Anterior cingulate cortex (tissue), 58 donors: ENCODE measurements around the gene PLLP.

Experiments used
- DNase-seq, 58 donors: peaks; one replicate each; lab custom pipeline; 2025; lab: John Stamatoyannopoulos, UW

The PLLP gene

DNA sequence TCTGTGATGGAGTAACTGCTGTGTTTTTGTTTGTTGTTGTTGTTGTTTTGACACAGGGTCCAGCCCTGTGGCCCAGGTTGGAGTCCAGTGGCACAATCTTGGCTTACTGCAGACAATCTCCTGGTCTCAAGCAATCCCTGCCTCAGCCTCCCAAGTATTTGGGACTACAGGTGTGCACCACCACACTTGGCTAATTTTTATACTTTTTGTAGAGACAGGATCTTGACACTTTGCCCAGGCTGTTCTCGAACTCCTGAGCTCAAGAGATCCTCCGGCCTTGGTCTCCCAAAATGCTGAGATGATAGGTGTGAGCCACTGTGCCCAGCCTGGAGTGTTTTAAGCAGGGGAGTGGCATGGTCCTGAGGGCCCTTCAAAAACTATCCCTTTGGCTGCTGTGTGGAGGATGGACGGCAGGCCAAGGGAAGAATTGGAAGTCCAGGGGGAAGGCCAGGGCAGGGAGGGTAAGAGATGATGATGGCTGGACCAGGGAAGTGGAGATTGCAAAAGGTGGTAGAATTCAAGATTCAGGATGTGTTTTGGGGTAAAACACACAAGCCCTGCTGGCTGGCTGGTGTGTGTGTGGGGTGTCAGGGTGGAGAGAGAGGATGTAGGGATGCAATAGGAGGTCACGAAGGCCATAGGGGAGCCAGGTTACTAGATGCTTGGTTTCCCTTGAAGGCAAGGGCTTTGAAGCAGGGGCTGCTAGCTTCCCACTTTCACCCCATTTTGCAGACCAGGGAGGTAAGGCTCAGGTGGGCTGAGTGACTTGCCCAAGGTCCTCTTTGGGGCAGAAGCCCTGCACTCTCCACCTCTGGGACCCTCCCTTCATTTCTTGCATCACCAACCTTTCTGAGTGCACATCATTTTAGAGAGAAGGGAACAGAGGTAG lies 18.8 kb upstream of the PLLP start:
- no peak for DNase-seq

DNA sequence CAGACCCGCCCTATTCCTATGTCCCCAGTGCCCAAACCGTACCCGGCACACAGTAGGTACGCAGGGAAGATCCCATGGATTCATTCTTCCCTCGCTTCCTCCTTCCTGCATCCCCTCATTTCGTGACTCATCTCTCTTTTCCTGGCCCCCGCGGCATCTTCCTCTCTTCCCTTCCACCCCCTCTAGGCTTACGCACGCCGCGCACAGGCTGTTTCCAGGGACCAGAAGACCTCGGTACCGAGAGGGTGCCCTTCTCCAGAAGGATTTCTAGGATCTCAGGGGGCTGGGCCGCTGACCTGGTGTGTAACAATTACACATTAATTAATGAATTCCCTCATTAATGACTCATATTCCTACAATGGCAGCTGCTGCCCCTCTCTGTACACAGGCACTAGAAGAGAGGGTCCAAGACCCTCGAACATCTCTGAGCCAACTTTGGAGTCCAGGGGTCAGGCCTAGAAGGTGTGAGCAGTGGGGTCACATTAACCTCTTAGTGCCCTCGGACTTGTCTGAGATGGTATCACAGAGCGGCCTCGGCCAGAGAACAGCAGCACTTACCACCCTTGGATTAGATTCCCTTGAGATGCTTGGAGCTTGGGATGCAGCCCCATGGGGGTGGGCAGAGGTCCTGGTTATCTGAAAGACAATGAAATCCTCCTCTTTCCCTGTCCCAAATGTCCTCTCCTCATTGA lies 16.8 kb upstream of the PLLP start:
- DNase-seq = peak in 23 of 58 donors; percentile 28 to 73 (median 46)

DNA sequence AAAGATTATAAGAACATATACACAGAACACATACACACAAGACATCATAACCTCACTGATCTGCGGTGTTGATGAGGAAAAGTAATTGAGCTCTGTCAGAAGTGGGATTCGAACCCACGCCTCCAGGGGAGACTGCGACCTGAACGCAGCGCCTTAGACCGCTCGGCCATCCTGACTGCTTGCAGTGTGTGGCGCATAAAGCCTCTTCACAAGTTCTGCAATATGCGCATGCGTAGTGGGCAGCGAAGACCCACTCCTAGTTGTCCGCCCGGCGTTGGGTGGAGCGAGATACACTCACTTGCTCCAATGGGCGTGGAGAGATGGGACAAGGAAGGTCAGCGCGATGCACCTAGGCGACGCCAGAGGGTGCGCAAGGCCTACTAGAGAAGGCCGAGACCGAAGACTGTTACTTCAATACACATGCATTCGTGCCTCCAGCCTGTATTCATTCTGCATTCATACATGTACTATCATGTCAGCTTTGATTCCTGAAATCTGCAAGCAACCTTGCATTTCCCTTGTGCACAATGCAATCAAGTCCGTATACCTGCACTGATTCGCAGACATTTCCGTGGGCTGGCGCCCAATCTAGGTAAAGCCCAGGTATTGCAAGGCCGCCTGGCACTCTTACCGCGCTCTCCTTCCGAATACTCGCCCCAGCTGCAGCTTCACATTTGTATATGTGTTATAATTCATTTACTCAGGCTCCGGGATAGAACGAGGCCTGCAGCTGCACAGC lies 16.1 kb upstream of the PLLP start:
- peak; percentile 92 to 100 (median 99) for DNase-seq

DNA sequence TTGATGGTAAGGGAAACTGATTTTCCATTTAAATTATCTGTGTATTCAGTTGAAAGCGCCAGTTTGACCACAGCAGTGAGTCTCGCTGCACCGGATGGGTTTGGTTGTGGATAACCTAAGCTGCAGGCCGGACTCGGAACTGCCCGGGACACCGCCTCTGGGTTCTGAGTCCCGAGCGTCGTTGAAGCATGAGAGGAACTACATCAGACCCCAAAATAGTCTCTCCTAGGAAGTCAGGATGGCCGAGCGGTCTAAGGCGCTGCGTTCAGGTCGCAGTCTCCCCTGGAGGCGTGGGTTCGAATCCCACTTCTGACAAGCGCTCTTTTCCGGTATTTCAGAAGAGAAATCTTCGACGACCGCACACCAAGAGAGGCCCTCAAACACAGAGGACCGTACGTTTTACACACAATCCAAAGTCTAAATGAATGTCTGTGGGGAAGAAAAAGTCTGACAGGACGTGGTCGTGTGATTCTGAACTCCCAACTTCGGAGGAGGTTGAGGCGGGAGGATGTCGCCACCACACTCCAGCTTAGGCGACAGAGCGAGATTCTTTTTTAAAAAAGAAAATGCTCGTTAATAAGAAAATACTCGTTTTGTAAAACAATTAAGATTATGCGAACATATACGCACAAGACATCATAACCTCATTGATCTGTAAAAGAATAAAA lies 15.4 kb upstream of the PLLP start:
- DNase-seq = peak in 56 of 58 donors; percentile 44 to 89 (median 80)

DNA sequence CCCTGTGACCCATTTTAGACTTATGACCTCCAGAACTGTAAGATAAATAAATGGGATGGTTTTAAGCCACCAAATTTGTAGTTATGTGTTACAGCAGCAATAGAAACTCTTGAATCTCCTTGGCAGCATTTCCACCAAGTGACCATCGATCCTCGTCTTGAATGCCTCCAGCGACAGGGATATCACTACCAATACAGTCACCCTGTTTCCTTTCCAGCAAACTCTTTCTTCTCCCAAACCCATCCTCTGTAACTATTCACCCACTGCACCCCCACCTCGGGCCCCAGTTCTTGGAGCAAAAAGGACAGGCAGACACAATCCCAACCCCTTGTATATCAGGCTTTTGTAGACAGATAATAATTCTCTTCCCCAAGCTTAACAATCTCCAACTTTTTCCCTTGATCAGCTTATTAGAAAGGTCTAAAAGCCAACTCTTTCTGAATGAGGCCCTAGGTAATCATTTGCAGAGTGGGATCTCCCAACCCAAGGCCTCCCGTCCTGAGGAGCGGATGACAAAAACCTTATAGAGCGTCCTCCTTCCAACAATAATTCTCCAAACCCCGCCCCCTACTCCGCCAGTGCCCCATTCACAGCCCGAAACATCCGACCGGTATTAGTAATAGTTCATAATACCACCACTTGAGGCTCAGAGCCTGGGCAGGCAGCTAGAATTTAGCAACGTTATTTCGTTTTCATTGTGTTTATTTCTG lies 14.7 kb upstream of the PLLP start:
- DNase-seq = peak in 2 of 58 donors; percentile 44 to 56

DNA sequence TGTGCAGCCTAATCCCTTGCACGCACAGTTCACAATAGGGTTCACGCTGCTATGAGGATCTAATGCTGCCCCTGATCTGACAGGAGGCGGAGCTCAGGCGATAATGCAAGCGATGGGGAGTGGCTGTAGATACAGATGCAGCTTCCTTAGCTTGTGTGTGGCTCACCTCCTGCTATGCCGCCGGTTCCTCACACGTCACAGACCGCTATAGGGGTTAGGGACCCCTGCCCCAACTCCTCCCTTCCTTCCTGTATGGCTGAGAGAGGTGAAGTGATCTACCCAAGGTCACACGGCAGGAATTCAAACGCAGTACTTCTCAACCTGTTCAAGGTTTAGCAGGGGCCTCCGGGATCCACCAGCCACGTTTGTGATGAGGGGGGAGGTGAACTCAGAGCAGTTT lies 13.4 kb upstream of the PLLP start:
- DNase-seq = no peak

DNA sequence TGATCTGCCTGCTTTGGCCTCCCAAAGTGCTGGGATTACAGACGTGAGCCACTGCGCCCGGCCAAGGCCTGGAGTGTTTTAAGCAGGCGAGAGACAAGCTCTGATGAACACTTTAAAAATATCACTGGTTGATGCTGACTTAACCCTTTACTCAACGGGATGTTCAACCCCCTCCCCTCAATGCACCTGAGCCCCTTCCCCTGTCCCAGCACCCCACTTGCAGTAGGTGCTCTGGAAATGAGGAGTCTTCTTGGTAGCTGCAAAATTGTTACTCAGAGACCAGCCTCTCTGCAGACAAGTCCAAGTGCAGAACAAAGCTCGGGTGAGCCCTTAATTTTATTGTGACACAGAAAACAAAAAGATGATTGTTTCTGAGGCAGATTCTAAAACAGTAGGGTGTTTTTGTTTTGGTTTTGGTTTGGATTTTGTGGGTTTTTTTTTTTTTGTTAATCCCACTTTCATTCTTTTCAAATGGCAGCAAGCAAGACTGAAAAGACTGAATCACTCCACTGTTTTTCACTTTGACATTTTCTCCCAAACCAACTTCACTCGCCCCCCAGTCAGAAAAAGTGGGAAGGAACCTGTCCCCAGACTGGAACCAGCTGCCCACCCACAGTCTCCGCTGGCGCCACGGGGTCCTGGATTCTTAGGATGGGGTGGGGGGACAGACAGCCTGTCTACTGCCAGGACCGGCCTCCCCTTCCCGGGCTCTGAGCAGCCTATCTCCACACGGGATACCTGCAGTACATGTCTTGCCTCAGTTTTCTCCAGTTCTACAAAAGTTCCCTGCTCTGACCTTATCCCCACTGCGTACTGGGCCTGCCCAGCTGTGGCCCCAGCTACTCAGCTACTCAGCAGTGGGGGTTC lies 5.2 kb upstream of the PLLP start:
- peak in 16 of 58 donors; percentile 18 to 65 (median 40) for DNase-seq

DNA sequence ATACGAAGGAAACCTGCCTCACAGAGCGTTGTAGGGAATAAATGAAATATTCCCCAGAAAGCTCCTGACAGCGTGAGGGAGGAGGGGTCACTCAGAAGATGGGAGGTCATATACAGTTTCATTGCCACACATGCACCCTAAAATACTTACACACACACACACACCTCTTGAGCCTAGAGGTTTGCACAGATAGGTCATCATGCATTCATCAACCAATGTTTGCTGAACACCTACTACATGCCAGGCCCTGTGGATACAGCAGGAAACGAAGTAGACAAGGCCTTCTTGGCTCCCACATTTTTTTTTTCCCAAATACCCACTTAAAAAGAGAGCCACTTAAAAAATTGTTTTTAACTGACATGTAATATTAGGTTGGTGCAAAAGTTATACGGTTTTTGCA lies 907 bp upstream of the PLLP start:
- DNase-seq = no peak

DNA sequence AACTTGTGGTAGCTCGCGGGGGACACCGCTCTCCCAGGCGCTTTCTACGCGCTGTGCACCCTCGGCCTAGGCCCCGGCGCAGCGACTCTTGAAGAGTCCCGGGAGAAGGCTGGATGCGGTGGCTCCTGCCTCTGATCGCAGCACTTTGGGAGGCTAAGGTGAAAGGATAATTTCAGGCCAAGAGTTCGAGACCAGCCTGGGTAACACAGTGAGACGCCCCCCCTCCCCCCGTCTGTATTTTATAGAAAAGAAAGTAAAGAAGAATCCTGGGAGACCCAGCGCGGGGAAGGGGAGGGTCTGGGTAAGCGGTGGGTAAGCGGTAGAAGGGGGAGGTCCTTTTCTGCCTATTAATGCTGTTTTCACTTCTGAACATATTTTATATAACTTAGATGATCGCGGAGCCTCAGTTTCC lies 486 bp upstream of the PLLP start:
- no peak for DNase-seq

DNA sequence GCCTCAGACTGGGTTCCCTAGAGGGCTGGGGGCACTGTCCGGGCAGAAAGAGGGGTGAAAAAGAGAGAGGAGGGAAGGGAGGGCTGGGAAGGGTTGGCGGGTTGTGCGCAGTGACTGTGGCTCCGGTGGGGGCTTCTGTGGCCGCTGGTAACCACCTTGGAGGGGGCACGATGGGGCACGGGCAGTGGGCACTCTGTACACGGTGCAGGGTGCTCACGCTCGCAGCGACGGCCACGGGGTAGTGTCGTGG lies 588 bp downstream of the PLLP start:
- no peak for DNase-seq

DNA sequence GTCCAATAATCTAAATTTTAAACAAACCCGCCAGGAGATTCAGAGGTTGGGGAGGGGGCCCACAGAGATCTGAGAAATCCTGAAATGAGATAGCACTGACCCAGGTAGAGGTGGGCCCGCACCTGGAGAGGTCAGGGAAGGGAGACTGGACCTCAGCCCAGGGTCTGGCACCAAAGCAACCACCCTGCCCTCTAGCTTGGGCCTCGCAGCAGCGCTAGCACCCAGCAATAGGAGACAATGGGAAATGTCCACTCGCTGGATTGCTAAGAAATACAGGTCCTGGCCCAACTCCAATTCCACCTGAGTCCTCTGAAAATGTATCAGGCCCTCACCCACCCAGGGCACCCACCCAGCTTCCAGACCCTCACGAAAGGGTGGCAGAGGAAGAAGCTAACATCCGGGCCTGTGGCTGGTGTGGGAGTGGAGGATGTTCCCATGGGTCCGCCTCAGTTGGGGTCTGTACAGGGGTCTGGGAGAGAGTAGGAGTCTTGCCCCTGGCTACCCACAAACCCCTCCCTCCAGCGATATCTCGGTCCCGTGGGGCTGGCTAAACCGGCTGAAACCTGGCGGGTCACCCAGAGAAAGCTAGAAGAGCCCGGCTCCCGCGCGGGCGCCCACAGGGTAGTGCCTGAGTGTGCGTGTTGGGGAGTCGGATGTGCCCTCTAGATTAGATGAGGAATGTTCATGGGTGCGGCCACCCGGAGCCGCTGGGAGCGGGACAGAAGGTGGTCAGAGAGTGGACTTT lies 1.1 kb downstream of the PLLP start:
- peak in 6 of 58 donors; percentile 28 to 45 (median 41) for DNase-seq

DNA sequence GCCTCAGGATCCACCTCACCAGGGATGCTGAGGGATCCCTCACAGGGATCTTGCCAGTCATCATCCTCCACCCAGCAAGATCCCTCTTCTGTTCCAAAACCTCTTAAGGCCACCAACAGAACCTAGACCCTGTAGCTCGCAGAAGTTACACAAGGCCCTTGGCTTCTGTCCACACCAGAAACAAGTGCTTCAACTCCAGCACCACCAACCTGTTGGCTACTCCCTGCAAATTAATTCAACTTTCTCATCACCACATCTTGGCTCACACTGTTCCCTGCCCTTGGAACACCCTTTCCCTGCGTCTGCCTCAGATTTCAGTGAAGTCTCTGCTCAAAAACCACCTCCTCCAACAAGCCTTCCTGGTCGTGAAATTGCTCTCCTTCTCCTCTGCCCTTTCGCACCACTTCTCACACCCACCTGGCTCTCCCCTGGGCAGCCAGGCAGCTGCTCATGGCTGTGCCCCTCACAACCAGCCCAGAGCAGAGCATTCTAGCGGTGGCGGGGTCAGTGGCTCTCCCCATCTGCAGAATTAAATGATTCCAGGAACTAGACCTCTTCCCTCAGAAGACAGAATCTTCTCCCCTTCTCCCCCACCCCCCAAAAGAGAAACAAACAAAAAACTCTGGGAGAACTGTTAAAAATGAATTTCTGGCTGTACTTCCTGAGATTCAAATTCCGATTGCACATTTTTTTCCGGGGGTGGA lies 1.8 kb downstream of the PLLP start:
- no peak for DNase-seq

DNA sequence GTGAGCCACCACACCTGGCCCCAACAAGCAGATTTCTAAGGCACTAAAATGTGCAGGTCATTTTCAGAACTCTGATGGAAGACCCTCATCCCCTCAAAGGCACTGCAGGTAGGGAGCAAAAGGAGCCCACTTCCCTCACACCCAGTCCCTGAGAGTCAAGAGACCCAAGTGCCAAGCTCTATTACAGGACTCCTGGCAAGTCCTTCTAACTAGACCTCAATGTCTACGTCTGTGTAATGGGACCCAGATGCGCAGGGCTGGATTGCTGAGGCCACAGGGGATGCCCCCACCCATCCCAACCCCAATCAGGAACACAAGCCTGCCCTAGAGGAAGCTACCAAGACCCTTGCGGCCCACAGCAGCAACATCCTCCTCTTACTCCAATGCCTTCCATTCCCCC lies 2.7 kb downstream of the PLLP start:
- no peak for DNase-seq

DNA sequence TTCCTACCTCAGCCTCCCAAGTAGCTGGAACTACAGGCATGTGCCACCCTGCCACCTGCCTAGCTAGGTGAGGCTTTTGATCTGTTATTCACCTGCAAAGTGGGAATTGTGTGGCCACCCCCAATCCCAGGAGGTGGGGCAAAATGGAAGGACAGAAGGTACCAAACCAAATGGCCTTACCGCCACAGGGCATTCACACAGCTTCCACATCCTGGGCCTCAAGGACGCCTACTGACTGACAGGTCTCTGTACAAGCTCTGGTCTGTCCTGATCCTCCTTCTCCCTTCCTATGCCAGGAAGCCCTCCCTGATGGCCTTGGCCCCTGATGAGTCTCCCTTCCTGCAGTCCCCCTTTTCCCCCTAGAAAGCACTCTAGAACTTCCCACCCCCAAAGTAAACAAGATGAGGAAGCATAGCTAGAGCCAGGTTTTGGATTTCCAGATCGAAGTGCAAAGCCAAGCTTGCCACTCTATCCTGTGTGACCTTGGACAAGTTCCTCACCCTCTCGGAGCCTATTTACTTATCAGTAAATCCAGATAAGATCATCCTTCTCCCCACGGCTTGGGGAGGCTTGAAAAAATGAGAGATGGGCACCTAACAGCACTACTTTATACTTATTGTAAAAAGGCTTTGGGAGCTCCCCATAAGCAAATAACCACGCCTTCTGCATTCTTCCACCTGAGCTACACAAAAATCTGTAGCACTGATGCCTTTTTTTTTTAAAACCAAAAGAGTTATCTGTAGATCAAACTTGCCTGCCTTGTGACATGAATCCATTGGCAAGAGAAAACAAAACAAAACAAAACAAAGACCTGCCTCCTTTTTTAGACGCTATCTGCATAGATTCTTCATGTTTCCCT lies 4.5 kb downstream of the PLLP start:
- no peak for DNase-seq

DNA sequence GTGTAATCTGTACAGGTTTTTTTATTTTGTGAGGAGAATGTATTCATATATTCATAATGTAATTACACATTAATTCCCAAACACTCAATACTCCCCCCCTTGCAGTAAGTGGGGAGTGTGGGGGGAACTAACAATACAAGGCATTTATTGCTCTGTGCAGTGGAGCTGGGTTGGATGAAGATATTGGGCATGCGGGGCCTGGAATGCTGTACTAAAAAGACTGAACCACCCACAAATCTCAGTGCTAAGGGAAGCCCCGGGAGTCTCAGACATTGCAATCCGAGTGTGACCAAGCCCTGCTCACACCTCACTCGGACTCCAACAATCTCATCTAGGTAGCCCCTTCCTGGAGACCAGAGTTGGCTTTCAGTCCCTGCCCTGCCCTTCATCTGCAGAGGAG lies 6.0 kb downstream of the PLLP start:
- DNase-seq = peak in 20 of 58 donors; percentile 22 to 71 (median 33)

DNA sequence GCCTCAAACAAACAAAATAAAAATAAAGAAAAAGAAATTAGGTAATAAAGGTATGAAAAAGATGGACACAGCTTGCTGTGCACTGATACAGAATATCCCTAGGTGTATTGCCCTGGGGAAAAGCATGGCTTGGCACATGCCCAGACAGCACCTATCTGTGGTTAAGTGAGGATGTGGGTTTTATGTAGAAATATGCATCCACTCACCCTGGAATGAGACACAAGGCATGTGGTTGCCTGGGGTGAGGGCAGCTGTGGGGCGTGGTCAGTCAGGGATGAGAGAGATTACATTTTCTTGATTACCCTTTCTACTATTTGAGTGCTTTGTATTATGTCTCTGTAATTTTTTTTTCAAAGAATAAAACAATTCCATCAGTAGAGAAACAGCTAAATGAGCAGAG lies 6.9 kb downstream of the PLLP start:
- DNase-seq = no peak

DNA sequence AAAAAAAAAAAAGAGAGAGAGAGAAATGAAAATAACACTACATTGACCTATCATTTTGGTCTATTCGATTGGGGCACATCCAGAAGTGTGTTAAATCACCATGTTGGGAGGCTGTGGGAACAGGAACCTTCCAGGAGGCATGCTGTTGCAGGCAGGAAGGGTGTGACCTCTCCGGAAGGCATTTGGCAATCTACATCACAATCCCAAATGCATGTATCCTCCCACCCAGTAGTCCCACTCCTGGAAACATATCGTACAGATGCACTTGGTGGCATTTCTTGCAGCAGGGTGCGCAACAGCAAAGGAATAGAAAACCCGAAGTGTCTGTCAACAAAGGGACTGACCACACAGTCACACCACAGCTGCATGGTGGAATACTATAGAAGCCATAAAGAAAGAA lies 7.9 kb downstream of the PLLP start:
- peak in 3 of 58 donors; percentile 23 to 37 (median 25) for DNase-seq
